Gastrocnemius medialis (tissue), 4 donors: ENCODE measurements around the gene KCNH4.

Experiments used
- CTCF ChIP-seq, 5 experiments: fragments of 450-650 bp in 3 of 5; fragments of 200-600 bp in 2 of 5; sonication (generic) in 2 of 5; IDR thresholded peaks in 4 of 5; conservative IDR thresholded peaks in 1 of 5; 1 replicate in 4 of 5; 2 replicates in 1 of 5; pipeline ENCODE4 v1.5.1; 2016 to 2019; ENCODE audit warnings: antibody characterized with exemption in 5 of 5, mild to moderate bottlenecking in 3 of 5, moderate library complexity in 3 of 5
- POLR2A ChIP-seq, 2 donors: fragments of 450-650 bp; IDR thresholded peaks; one replicate each; pipeline ENCODE4 v1.6.1; 2017; ENCODE audit warnings: antibody characterized with exemption in 2 of 2, mild to moderate bottlenecking in 2 of 2, moderate library complexity in 2 of 2

GRCh38 chr17:42179335-42179734 is 1.6 kb downstream of the KCNH4 start:
- TF ChIP-seq CTCF (IDR thresholded peaks at IDR 0.05 in 4 of 5, conservative IDR thresholded peaks at IDR 0.05 in 1 of 5) = no peak
- TF ChIP-seq POLR2A (IDR thresholded peaks at IDR 0.05) = no peak
